Suprapubic skin (tissue), 4 donors: ENCODE data around the gene ABHD16A.

Source experiments
- POLR2A ChIP-seq, 2 donors: fragments of 450-650 bp; IDR thresholded peaks; one replicate each; pipeline ENCODE4 v1.6.1; 2017; ENCODE audit warnings: antibody characterized with exemption in 2 of 2, mild to moderate bottlenecking in 2 of 2, moderate library complexity in 2 of 2
- POLR2AphosphoS5 ChIP-seq, 3 donors: sonication (generic); formaldehyde crosslinking; IDR thresholded peaks; one replicate each; pipeline ENCODE4 v1.6.1; 2017; ENCODE audit warnings: antibody characterized with exemption in 3 of 3
- TF ChIP-seq, protein P1 (sequence below), 2 donors: fragments of 200-600 bp in 1 of 2; fragments of 450-650 bp in 1 of 2; sonication (generic) in 1 of 2; IDR thresholded peaks; one replicate each; pipeline ENCODE4 v1.5.1; 2016 to 2019; ENCODE audit warnings: antibody characterized with exemption in 2 of 2, mild to moderate bottlenecking in 1 of 2, moderate library complexity in 1 of 2

DNA sequence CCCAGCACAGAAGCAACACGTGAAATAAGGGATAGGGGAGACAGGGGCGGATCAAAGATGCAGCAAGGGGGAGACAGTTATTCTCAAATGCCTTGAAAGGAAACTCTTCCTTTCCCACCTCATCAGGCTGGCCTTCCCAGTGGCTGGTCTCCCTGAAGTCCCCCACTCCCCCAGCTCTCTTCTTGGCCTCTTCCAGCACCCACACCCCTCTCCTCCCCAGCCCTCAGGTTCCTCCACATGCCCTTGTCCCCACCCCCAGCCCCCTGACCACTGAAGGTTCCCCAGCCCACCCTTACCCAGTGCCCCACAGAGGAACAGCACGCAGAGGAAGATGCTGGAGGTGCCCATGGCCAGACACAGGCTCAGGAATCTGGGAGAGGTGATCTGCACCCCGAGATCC is 10.3 kb upstream of the ABHD16A start:
- TF ChIP-seq POLR2A (IDR thresholded peaks at IDR 0.05) (no peak), POLR2AphosphoS5 (IDR thresholded peaks at IDR 0.05) (no peak)
- TF ChIP-seq, protein P1, sequence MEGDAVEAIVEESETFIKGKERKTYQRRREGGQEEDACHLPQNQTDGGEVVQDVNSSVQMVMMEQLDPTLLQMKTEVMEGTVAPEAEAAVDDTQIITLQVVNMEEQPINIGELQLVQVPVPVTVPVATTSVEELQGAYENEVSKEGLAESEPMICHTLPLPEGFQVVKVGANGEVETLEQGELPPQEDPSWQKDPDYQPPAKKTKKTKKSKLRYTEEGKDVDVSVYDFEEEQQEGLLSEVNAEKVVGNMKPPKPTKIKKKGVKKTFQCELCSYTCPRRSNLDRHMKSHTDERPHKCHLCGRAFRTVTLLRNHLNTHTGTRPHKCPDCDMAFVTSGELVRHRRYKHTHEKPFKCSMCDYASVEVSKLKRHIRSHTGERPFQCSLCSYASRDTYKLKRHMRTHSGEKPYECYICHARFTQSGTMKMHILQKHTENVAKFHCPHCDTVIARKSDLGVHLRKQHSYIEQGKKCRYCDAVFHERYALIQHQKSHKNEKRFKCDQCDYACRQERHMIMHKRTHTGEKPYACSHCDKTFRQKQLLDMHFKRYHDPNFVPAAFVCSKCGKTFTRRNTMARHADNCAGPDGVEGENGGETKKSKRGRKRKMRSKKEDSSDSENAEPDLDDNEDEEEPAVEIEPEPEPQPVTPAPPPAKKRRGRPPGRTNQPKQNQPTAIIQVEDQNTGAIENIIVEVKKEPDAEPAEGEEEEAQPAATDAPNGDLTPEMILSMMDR (IDR thresholded peaks at IDR 0.05), result no peak
